ENCODE measurements around the gene GRIP1. TPM values are rescaled to one million over a fixed set of nuclear protein-coding genes. Genes with fewer than 3 reads are reported as not detected.

Gene GRIP1
- total and polyA plus RNA-seq, 2 donors (not counting 1 experiment from before 2014, with no cell fraction given): 0.12 TPM; not detected in 1

- TF ChIP-seq CTCF (conservative IDR thresholded peaks at IDR 0.05 in 1 of 2, IDR thresholded peaks at IDR 0.05 in 1 of 2; ENCODE audit: low read depth in 1 of 2, low read length in 2 of 2) (no peak), EZH2 (IDR thresholded peaks at IDR 0.05; ENCODE audit: low read length, missing control alignments) (no peak)
- H3K9me3 ChIP-seq (ENCODE audit: control insufficient read depth, insufficient read depth, low read depth, low read length): no peaks in the 10 kb centered on the region
These were observed 141.0 kb downstream of the GRIP1 start for GRCh38 chr12:66537876-66538275.

GRCh38 chr12:66533767-66534166 lies 145.1 kb downstream of the GRIP1 start:
- H3K4me1 ChIP-seq (ENCODE audit: control insufficient read depth, extremely low read depth, insufficient read depth, low read length): no peaks in the 10 kb centered on the region
- no peak overlapping the region for H2AFZ ChIP-seq (ENCODE audit: low read length)
- H3K4me2 ChIP-seq (ENCODE audit: extremely low read depth, insufficient read depth, low read length): no peak overlapping the region
- H3K9me3 ChIP-seq (ENCODE audit: control insufficient read depth, insufficient read depth, low read depth, low read length): no peaks in the 10 kb centered on the region
- H3K27ac ChIP-seq (ENCODE audit: insufficient read depth, low read length): no peak overlapping the region
- no peak for DNase-seq (ENCODE audit: low read depth in 2 of 2)
- H4K20me1 ChIP-seq (ENCODE audit: control insufficient read depth, extremely low read depth, insufficient read depth, low read length): no peaks in the 10 kb centered on the region
- H3K27me3 ChIP-seq (ENCODE audit: control insufficient read depth, insufficient read depth, low read length): no peaks in the 10 kb centered on the region
- no peak overlapping the region for H3K9ac ChIP-seq (ENCODE audit: insufficient read depth, low read length)
- no peak overlapping the region for H3K4me3 ChIP-seq (replicated peaks in 1 of 4; ENCODE audit: control extremely low read depth in 1 of 4, insufficient read depth in 1 of 4, low read depth in 3 of 4, low read length in 4 of 4)
- H3K79me2 ChIP-seq (ENCODE audit: control insufficient read depth, insufficient read depth, low read length): no peaks in the 10 kb centered on the region
- no peaks in the 10 kb centered on the region for H3K36me3 ChIP-seq (ENCODE audit: control insufficient read depth, insufficient read depth, low read length)
- TF ChIP-seq CTCF (conservative IDR thresholded peaks at IDR 0.05 in 1 of 2, IDR thresholded peaks at IDR 0.05 in 1 of 2; ENCODE audit: low read depth in 1 of 2, low read length in 2 of 2): no peak
- TF ChIP-seq EZH2 (IDR thresholded peaks at IDR 0.05; ENCODE audit: low read length, missing control alignments): no peak

More at GRCh38 chr12:66537876-66538275, 141.0 kb downstream of the GRIP1 start:
- Histone ChIP-seq H3K4me3 (replicated peaks in 1 of 4; ENCODE audit: control extremely low read depth in 1 of 4, insufficient read depth in 1 of 4, low read depth in 3 of 4, low read length in 4 of 4) (no peak overlapping the region), H3K4me1 (ENCODE audit: control insufficient read depth, extremely low read depth, insufficient read depth, low read length) (no peaks in the 10 kb centered on the region), H3K36me3 (ENCODE audit: control insufficient read depth, insufficient read depth, low read length) (no peaks in the 10 kb centered on the region), H3K9ac (ENCODE audit: insufficient read depth, low read length) (no peak overlapping the region), H4K20me1 (ENCODE audit: control insufficient read depth, extremely low read depth, insufficient read depth, low read length) (no peaks in the 10 kb centered on the region), H3K27ac (ENCODE audit: insufficient read depth, low read length) (no peak overlapping the region), H2AFZ (ENCODE audit: low read length) (no peak overlapping the region), H3K79me2 (ENCODE audit: control insufficient read depth, insufficient read depth, low read length) (no peaks in the 10 kb centered on the region), H3K4me2 (ENCODE audit: extremely low read depth, insufficient read depth, low read length) (no peak overlapping the region), H3K27me3 (ENCODE audit: control insufficient read depth, insufficient read depth, low read length) (no peaks in the 10 kb centered on the region)
- DNase-seq (ENCODE audit: low read depth in 2 of 2): no peak

- TF ChIP-seq EZH2 (IDR thresholded peaks at IDR 0.05; ENCODE audit: low read length, missing control alignments) (no peak), CTCF (conservative IDR thresholded peaks at IDR 0.05 in 1 of 2, IDR thresholded peaks at IDR 0.05 in 1 of 2; ENCODE audit: low read depth in 1 of 2, low read length in 2 of 2) (no peak)
- Histone ChIP-seq H3K9me3 (ENCODE audit: control insufficient read depth, insufficient read depth, low read depth, low read length) (no peaks in the 10 kb centered on the region), H2AFZ (ENCODE audit: low read length) (no peak overlapping the region), H3K79me2 (ENCODE audit: control insufficient read depth, insufficient read depth, low read length) (no peaks in the 10 kb centered on the region), H3K27ac (ENCODE audit: insufficient read depth, low read length) (no peak overlapping the region), H3K9ac (ENCODE audit: insufficient read depth, low read length) (no peak overlapping the region), H3K4me1 (ENCODE audit: control insufficient read depth, extremely low read depth, insufficient read depth, low read length) (no peaks in the 10 kb centered on the region), H3K36me3 (ENCODE audit: control insufficient read depth, insufficient read depth, low read length) (no peaks in the 10 kb centered on the region), H3K27me3 (ENCODE audit: control insufficient read depth, insufficient read depth, low read length) (no peaks in the 10 kb centered on the region), H3K4me2 (ENCODE audit: extremely low read depth, insufficient read depth, low read length) (no peak overlapping the region), H4K20me1 (ENCODE audit: control insufficient read depth, extremely low read depth, insufficient read depth, low read length) (no peaks in the 10 kb centered on the region), H3K4me3 (replicated peaks in 1 of 4; ENCODE audit: control extremely low read depth in 1 of 4, insufficient read depth in 1 of 4, low read depth in 3 of 4, low read length in 4 of 4) (no peak overlapping the region)
- DNase-seq (ENCODE audit: low read depth in 2 of 2): no peak
These were observed 147.1 kb downstream of the GRIP1 start for GRCh38 chr12:66531766-66532165.
